ENCODE data around the gene UGT3A1.

Gene UGT3A1

GRCh38 chr5:35921930-35922329, 69.3 kb downstream of the UGT3A1 start:
- Histone ChIP-seq H3K27me3 (replicated peaks; ENCODE audit: control insufficient read depth, insufficient read depth, low read length) (no peaks in the 10 kb centered on the region), H3K36me3 (ENCODE audit: control insufficient read depth, insufficient read depth, low read length) (no peaks in the 10 kb centered on the region)
- no peak for TF ChIP-seq CTCF (IDR thresholded peaks at IDR 0.05; ENCODE audit: insufficient read depth, low read length, poor library complexity, severe bottlenecking)

GRCh38 chr5:35920890-35921289, 70.3 kb downstream of the UGT3A1 start:
- no peak for TF ChIP-seq CTCF (IDR thresholded peaks at IDR 0.05; ENCODE audit: insufficient read depth, low read length, poor library complexity, severe bottlenecking)
- DNase-seq (ENCODE audit: extremely low read depth, insufficient read length) = no peak
- no peak overlapping the region for H3K4me3 ChIP-seq (replicated peaks; ENCODE audit: low read depth, low read length)
- H3K36me3 ChIP-seq (ENCODE audit: control insufficient read depth, insufficient read depth, low read length) = no peaks in the 10 kb centered on the region
- H3K27me3 ChIP-seq (replicated peaks; ENCODE audit: control insufficient read depth, insufficient read depth, low read length) = no peaks in the 10 kb centered on the region

More at GRCh38 chr5:35921930-35922329, 69.3 kb downstream of the UGT3A1 start:
- no peak for DNase-seq (ENCODE audit: extremely low read depth, insufficient read length)
- no peak overlapping the region for H3K4me3 ChIP-seq (replicated peaks; ENCODE audit: low read depth, low read length)

DNA sequence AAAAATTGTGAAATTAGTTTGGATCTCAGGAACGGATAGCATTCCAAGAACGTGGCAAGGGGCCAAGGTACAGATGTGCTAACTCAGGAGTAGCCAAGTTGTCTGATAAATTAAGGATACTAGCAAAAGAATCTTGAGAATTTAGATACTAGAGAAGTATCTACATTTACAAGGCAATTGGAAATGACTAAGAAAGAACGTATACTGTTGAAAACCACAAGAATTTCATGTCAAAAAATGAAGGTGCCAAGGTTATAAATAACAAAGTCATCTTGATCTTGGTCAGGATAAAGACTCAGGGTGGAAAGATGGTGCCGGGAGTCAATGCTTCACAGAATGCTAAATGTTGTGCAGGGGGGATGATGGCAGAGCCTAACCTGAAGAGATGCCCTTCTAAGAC, 72.0 kb downstream of the UGT3A1 start:
- no peak for TF ChIP-seq CTCF (IDR thresholded peaks at IDR 0.05; ENCODE audit: insufficient read depth, low read length, poor library complexity, severe bottlenecking)

DNA sequence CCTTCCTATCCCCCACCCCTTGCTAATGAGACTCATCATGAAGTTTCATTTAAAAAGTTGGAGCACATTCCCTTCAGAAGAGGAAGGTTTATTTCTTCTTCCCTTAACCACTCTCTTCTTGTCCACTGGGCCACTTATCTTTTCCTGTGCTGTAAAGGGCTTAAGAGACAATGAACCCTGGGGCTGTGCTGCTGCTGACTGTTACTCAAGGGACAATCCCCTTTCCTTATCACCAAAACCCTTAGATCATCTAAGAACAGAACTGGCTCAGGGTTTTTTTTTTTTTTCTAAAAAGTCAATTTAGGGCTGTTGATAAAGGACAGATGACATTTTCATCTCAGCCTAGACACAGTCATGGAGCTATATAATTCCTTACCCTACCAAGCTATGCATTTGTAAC, 82.4 kb downstream of the UGT3A1 start:
- Histone ChIP-seq H3K4me3 (replicated peaks; ENCODE audit: low read depth, low read length) (no peak overlapping the region), H3K36me3 (ENCODE audit: control insufficient read depth, insufficient read depth, low read length) (no peaks in the 10 kb centered on the region), H3K27me3 (replicated peaks; ENCODE audit: control insufficient read depth, insufficient read depth, low read length) (no peaks in the 10 kb centered on the region)
- DNase-seq (ENCODE audit: extremely low read depth, insufficient read length) = no peak
- no peak for TF ChIP-seq CTCF (IDR thresholded peaks at IDR 0.05; ENCODE audit: insufficient read depth, low read length, poor library complexity, severe bottlenecking)

More for the DNA sequence above, 72.0 kb downstream of the UGT3A1 start:
- H3K4me3 ChIP-seq (replicated peaks; ENCODE audit: low read depth, low read length) = no peak overlapping the region
- H3K27me3 ChIP-seq (replicated peaks; ENCODE audit: control insufficient read depth, insufficient read depth, low read length) = no peaks in the 10 kb centered on the region
- H3K36me3 ChIP-seq (ENCODE audit: control insufficient read depth, insufficient read depth, low read length) = no peaks in the 10 kb centered on the region
- no peak for DNase-seq (ENCODE audit: extremely low read depth, insufficient read length)

- TF ChIP-seq CTCF (IDR thresholded peaks at IDR 0.05; ENCODE audit: insufficient read depth, low read length, poor library complexity, severe bottlenecking) = no peak
- H3K4me3 ChIP-seq (replicated peaks; ENCODE audit: low read depth, low read length) = no peak overlapping the region
- H3K36me3 ChIP-seq (ENCODE audit: control insufficient read depth, insufficient read depth, low read length) = no peaks in the 10 kb centered on the region
- H3K27me3 ChIP-seq (replicated peaks; ENCODE audit: control insufficient read depth, insufficient read depth, low read length) = no peaks in the 10 kb centered on the region
- no peak for DNase-seq (ENCODE audit: extremely low read depth, insufficient read length)
Observed at GRCh38 chr5:35908228-35908627, 83.0 kb downstream of the UGT3A1 start.

GRCh38 chr5:35904443-35905132, 86.6 kb downstream of the UGT3A1 start:
- Histone ChIP-seq H3K36me3 (ENCODE audit: control insufficient read depth, insufficient read depth, low read length) (no peaks in the 10 kb centered on the region), H3K4me3 (replicated peaks; ENCODE audit: low read depth, low read length) (no peak overlapping the region), H3K27me3 (replicated peaks; ENCODE audit: control insufficient read depth, insufficient read depth, low read length) (no peaks in the 10 kb centered on the region)
- peak; percentile 80 for DNase-seq (ENCODE audit: extremely low read depth, insufficient read length)
- TF ChIP-seq CTCF (IDR thresholded peaks at IDR 0.05; ENCODE audit: insufficient read depth, low read length, poor library complexity, severe bottlenecking) = no peak

Data from GM06990 (cell line).